GM12878 (cell line): ENCODE measurements around the gene PPFIBP1.

Experiments used
- EZH2 ChIP-seq: IDR thresholded peaks from 2 replicates; pipeline ENCODE4 v1.6.1; 2012; ENCODE audit warnings: low read depth, mild to moderate bottlenecking, control low read depth, inconsistent platforms, low read length, borderline replicate concordance; ENCODE audit not compliant: control insufficient read depth
- HCFC1 ChIP-seq: fragments of 150-350 bp; IDR thresholded peaks from 2 replicates; pipeline ENCODE4 v1.6.1; 2014; ENCODE audit warnings: low read length
- MAX ChIP-seq: IDR thresholded peaks from 2 replicates; pipeline ENCODE4 v1.6.1; 2012; ENCODE audit warnings: low read depth, low read length, improper control_type of control experiment
- POLR2A ChIP-seq: IDR thresholded peaks from 2 replicates; pipeline ENCODE4 v1.6.1; 2011; ENCODE audit warnings: low read depth, mild to moderate bottlenecking, low read length
- RFX5 ChIP-seq: IDR thresholded peaks from 2 replicates; pipeline ENCODE4 v1.6.1; 2011; ENCODE audit warnings: low read depth, low read length, improper control_type of control experiment
- SP1 ChIP-seq: IDR thresholded peaks from one replicate; pipeline ENCODE4 v1.6.1; 2011; ENCODE audit warnings: low read depth, low read length
- YY1 ChIP-seq: IDR thresholded peaks from 2 replicates; pipeline ENCODE4 v1.6.1; 2011; ENCODE audit warnings: low read depth, mild to moderate bottlenecking, low read length
- ZNF274 ChIP-seq: IDR thresholded peaks from one replicate; pipeline ENCODE4 v1.8.0; 2011; ENCODE audit not compliant: insufficient read length, insufficient read depth
- TF ChIP-seq, protein P1 (sequence below), 3 experiments: IDR thresholded peaks in 2 of 3; conservative IDR thresholded peaks in 1 of 3; 2 replicates each; pipeline ENCODE4 v1.5.1; 2011; ENCODE audit warnings: low read depth in 3 of 3, low read length in 3 of 3, mild to moderate bottlenecking in 3 of 3, control low read depth in 2 of 3, moderate library complexity in 2 of 3, inconsistent platforms in 1 of 3, mixed read lengths in 1 of 3; ENCODE audit not compliant: control insufficient read depth in 2 of 3, insufficient read depth in 1 of 3; ENCODE audit errors: extremely low read depth in 1 of 3

DNA sequence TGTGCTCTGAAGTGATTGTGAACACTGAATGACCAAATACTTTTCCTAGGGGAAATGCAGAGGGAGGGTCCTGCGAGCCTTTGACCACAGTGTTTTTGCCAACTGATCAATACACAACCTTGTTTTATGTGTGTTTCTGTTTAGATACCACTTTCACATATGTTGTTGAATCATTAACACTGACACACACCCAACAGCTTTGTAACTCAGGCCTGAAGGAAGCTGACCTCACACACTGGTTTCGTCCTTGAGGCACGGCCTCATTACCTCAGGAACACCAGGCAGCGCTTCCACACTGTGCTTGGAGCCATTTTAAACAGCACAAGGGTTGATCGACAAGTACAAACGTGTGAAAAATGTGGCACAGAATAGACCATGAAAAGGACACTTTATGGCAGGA is 60.0 kb downstream of the PPFIBP1 start:
- TF ChIP-seq RFX5 (no peak), SP1 (no peak), POLR2A (no peak), EZH2 (no peak), HCFC1 (no peak), YY1 (no peak), ZNF274 (no peak), MAX (no peak)
- TF ChIP-seq, protein P1, sequence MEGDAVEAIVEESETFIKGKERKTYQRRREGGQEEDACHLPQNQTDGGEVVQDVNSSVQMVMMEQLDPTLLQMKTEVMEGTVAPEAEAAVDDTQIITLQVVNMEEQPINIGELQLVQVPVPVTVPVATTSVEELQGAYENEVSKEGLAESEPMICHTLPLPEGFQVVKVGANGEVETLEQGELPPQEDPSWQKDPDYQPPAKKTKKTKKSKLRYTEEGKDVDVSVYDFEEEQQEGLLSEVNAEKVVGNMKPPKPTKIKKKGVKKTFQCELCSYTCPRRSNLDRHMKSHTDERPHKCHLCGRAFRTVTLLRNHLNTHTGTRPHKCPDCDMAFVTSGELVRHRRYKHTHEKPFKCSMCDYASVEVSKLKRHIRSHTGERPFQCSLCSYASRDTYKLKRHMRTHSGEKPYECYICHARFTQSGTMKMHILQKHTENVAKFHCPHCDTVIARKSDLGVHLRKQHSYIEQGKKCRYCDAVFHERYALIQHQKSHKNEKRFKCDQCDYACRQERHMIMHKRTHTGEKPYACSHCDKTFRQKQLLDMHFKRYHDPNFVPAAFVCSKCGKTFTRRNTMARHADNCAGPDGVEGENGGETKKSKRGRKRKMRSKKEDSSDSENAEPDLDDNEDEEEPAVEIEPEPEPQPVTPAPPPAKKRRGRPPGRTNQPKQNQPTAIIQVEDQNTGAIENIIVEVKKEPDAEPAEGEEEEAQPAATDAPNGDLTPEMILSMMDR (IDR thresholded peaks at IDR 0.05 in 2 of 3, conservative IDR thresholded peaks at IDR 0.05 in 1 of 3; ENCODE audit: control insufficient read depth in 2 of 3, extremely low read depth in 1 of 3, insufficient read depth in 1 of 3, low read depth in 3 of 3, low read length in 3 of 3) = no peak
